ENCODE data around the gene MAPK12. TPM values are rescaled to one million over a fixed set of nuclear protein-coding genes. Genes with fewer than 3 reads are reported as not detected.

MAPK12 gene
- total RNA-seq = 1 to 10 TPM; 4.8 to 5.3 TPM

DNA sequence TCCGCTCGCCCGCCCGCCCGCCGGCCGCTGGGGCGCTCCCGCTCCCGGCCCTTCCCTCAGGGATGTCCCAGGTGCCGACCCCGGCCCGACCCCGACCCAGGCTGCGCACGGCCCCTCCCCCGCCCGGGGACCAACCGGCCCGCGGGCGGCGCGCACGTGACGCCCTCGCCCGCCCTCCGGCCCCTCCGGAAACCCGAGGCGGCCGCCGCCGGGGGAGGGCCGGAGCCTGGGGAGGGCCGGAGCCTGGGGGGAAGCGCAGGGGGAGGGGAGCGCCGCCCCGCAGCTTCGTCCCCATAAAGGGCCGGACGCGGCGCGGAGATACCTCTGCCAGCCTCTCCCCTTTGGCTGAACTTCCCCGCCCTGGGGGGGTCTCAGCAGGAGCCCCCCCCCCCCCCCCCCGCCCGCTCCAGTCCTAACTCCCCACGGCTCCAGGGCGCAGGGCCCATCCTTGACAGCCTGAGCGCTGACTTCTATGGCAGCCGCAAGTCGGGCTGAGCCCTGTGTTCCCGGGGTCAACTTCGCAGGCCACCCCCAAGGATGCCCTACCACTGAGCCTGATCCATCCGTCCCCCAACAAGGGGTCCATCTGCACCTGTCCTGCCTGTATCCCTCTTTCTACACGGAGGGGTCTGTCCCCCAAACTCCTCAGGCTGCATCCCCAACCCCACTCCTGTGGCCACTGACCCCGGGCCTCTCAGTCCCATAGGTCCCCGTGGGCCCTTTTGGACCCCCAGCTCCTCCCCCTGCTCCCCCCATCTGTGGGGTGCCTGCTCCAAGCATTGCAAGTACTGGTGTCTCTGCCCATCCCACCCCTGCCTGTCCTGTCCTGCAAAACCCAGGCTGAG is at the start of gene MAPK12:
Gene MAPK12, minus strand, starts transcription at position 69 of the 845 bp plus-strand sequence. CDS start 174 bp downstream, outside the sequence.
- POLR2A ChIA-PET = interaction anchor here (3.1 kb wide), 1 partner anchor 10 kb away, joined by 17 read pairs; the partner anchor contains the start of gene HDAC10
- peak; percentile 10 for ATAC-seq

DNA sequence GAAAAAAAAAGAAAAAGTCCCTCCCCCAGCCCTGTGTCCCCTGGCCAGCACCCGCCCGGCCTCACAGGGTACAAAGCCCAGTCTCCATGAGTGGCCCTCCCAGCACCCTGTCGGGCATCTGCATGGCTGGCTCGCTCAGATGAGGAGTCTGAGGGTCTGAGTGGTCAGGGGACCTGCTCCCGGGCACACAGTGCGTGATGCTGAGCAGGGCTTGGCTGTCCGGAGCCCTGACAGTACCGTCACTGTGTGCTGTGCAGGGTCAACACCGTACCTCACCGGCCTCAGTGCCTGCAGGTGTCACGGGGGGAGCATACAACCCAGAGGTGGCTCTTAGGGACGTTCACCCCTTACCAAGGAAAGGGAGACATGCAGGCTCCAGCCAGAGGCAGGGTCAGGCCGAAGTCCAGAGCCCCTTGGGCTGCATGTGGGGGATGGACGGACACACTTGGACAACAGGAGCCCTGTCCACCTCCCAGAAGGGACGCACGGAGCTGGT is 49.5 kb upstream of the MAPK12 start:
- Mint-ChIP-seq H3K27ac (no peak overlapping the region), H3K27me3 (ENCODE audit: low read depth) (peaks cover 2% of the 10 kb centered on the region), H3K4me3 (no peak overlapping the region), H3K4me1 (ENCODE audit: low read depth) (peaks cover 35% of the 10 kb centered on the region), H3K36me3 (ENCODE audit: low read depth) (no peaks in the 10 kb centered on the region), H3K9me3 (ENCODE audit: insufficient read depth) (no peaks in the 10 kb centered on the region)
- POLR2A ChIA-PET = no interaction called here
- no peak for ATAC-seq
- CTCF ChIA-PET = no interaction called here
- no peak for DNase-seq

More for the DNA sequence above, at the start of gene MAPK12:
- Mint-ChIP-seq H3K4me1 (ENCODE audit: low read depth) (peaks cover 8% of the 10 kb centered on the region), H3K9me3 (ENCODE audit: insufficient read depth) (no peaks in the 10 kb centered on the region), H3K27me3 (ENCODE audit: low read depth) (peaks cover 9% of the 10 kb centered on the region), H3K4me3 (peak within 1 kb of the TSS; percentile 55), H3K27ac (peak within 1 kb of the TSS; percentile 39), H3K36me3 (ENCODE audit: low read depth) (no peaks in the 10 kb centered on the region)
- DNase-seq = no peak
- CTCF ChIA-PET = interaction anchor here (1.1 kb wide), 1 partner anchor 11 kb away, joined by 3 read pairs; the partner anchor contains the start of gene HDAC10

DNA sequence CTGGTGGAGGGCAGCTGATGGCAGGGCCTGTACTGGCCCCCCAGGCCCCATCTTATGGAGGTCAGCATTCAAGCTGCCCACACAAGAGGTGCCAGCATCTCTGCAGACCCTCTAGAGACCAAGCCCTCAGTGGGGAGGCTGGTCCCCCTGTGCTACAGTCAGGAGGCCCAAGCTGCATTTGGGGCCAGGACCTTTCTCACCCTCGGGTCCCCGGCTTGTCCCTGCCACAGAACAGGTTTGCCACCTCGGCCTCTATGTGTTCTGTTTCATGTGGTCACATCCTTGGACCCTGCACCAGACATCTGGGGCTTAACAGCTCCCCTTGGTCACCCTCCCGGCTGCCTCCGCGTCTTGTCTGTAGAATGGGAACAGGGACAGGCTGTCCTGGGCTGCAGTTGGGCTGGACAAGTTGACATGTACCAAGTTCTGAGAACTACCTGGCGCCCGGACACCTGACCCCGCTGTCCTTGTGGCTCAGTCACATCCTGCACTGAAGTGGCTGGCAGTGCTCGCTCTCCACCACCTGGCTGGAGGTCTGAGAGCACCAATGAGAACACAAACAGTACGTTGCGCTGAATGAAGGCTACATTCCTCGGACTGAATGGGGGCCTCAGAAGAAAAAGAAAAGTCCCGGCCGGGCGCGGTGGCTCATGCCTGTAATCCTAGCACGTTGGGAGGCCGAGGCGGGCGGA is 48.7 kb upstream of the MAPK12 start:
- peaks cover 34% of the 10 kb centered on the region for H3K4me1 Mint-ChIP-seq (ENCODE audit: low read depth)
- ChIA-PET POLR2A (interaction anchor here (0.9 kb wide), 1 partner anchor 16 kb away, joined by 3 read pairs; no protein-coding TSS in a partner anchor), CTCF (no interaction called here)
- H3K36me3 Mint-ChIP-seq (ENCODE audit: low read depth) = no peaks in the 10 kb centered on the region
- no peak overlapping the region for H3K4me3 Mint-ChIP-seq
- DNase-seq (no peak), ATAC-seq (no peak)
- H3K9me3 Mint-ChIP-seq (ENCODE audit: insufficient read depth) = no peaks in the 10 kb centered on the region
- H3K27ac Mint-ChIP-seq = no peak overlapping the region
- H3K27me3 Mint-ChIP-seq (ENCODE audit: low read depth) = peaks cover 2% of the 10 kb centered on the region

DNA sequence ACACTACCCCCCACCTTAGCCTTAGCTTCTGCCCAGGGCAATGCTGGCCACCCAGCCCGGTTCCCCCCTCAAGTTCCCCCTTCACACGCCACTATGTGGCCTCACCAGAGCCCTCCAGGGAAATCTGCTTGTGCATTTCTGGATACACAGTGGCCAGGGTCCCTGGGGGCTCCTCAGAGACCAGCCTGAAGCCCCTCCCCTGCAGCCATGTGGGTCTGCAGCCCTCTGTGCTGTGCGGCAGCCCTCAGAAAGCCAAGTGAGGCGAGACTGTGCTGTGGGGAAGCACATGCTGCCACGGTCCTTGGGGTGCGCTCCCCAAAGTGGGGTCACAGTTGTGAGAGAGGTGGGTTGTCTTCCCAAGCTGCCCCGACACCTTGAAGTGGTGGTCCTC is 48.1 kb upstream of the MAPK12 start:
- ChIA-PET POLR2A (interaction anchor here (0.9 kb wide), 1 partner anchor 16 kb away, joined by 3 read pairs; no protein-coding TSS in a partner anchor), CTCF (no interaction called here)
- Mint-ChIP-seq H3K36me3 (ENCODE audit: low read depth) (no peaks in the 10 kb centered on the region), H3K9me3 (ENCODE audit: insufficient read depth) (no peaks in the 10 kb centered on the region), H3K27me3 (ENCODE audit: low read depth) (peaks cover 2% of the 10 kb centered on the region), H3K4me3 (no peak overlapping the region), H3K4me1 (ENCODE audit: low read depth) (peaks cover 33% of the 10 kb centered on the region), H3K27ac (no peak overlapping the region)
- DNase-seq (no peak), ATAC-seq (no peak)

DNA sequence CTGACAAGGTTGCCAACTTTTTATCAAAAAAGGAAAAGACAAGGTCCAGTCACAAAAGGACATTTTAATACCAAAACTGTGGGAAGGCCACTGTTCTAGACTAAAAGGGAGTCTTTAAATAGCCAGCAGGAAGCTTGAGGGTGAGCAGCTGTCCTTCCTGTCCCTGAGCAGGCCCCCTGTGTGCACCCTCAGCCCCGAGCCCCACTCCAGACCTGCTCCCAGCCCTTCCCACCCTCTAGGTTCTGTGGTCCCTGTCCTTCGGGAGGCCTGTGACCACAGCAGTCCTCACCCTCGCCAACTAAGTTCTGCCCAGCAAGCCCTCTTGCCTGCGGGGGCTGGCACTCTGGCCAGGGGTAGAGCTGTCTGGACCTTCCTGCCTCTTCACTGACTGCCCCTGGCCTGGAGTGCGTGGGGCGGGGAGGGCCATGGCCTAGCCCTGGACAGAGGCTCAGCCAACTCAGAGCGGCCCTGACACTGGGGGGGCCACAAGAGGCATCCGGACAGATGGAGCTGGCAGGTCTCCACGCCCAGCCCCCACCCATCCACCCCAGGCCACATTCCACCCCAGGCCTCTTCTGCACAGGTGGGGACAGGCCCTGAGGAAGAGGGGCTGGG is 47.6 kb upstream of the MAPK12 start:
- Mint-ChIP-seq H3K27me3 (ENCODE audit: low read depth) (peaks cover 2% of the 10 kb centered on the region), H3K36me3 (ENCODE audit: low read depth) (no peaks in the 10 kb centered on the region), H3K4me1 (ENCODE audit: low read depth) (peaks cover 33% of the 10 kb centered on the region), H3K9me3 (ENCODE audit: insufficient read depth) (no peaks in the 10 kb centered on the region), H3K27ac (no peak overlapping the region), H3K4me3 (no peak overlapping the region)
- DNase-seq (no peak), ATAC-seq (no peak)
- ChIA-PET CTCF (no interaction called here), POLR2A (no interaction called here)

DNA sequence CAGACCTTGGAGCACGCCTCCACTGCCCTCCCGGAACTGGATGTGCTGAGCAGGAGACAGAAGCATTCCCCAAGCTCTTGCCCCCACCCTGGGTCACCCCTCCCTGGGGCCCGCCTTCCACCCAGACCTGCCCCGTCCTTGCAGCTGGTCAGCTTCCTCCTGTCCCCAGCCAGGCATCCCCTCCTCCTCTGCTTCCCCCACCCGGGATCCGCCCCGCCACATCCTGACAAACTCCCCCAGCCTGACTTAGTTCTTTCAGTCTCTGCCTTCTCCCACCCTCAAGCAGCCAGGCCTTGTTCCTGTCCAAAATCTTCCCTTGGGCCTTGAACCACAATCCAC is 47.1 kb upstream of the MAPK12 start:
- Mint-ChIP-seq H3K9me3 (ENCODE audit: insufficient read depth) (no peaks in the 10 kb centered on the region), H3K4me3 (no peak overlapping the region), H3K4me1 (ENCODE audit: low read depth) (peaks cover 32% of the 10 kb centered on the region), H3K27me3 (ENCODE audit: low read depth) (peaks cover 2% of the 10 kb centered on the region), H3K36me3 (ENCODE audit: low read depth) (no peaks in the 10 kb centered on the region), H3K27ac (no peak overlapping the region)
- DNase-seq = no peak
- POLR2A ChIA-PET = no interaction called here
- no peak for ATAC-seq
- CTCF ChIA-PET = no interaction called here

DNA sequence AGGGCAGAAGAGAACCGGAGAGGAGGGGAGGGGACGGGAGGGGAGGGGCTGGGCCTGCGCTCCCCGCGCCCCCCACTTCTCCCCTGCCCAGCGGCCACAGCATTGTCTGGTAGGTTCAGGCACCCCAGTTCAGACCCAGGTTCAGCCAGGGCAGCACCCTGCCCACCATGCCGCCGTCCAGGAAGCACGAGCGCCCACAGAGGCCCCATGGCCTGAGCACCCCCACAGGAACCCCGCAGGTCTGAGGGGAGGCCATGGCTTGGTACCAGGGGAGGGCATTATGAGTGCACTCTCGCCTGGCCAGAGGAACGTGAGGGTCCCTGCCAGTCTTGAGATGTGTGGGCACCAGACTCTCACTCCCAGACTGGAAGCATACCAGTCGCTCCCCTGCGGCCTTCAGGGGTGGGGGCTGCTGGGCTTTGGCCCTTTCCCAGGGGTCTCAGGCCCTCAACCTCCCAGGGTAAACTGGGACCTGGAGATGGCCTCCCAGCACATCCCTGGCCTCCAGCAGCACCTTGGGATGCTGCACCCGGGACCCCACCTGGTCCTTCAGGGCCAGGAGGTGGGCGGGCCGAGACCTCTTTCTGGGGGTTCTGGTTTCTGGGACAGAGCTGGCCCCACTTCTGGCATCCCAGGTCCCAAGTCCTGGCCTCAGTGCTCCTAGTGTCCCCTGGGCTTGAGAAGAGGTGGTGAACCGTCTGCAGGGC is 46.6 kb upstream of the MAPK12 start:
- Mint-ChIP-seq H3K27me3 (ENCODE audit: low read depth) (peaks cover 2% of the 10 kb centered on the region), H3K4me1 (ENCODE audit: low read depth) (peaks cover 35% of the 10 kb centered on the region), H3K9me3 (ENCODE audit: insufficient read depth) (no peaks in the 10 kb centered on the region), H3K36me3 (ENCODE audit: low read depth) (no peaks in the 10 kb centered on the region), H3K4me3 (no peak overlapping the region), H3K27ac (no peak overlapping the region)
- ChIA-PET CTCF (no interaction called here), POLR2A (interaction anchor here (1.4 kb wide), 1 partner anchor 7 kb away, joined by 6 read pairs; no protein-coding TSS in a partner anchor)
- no peak for DNase-seq
- ATAC-seq = no peak

DNA sequence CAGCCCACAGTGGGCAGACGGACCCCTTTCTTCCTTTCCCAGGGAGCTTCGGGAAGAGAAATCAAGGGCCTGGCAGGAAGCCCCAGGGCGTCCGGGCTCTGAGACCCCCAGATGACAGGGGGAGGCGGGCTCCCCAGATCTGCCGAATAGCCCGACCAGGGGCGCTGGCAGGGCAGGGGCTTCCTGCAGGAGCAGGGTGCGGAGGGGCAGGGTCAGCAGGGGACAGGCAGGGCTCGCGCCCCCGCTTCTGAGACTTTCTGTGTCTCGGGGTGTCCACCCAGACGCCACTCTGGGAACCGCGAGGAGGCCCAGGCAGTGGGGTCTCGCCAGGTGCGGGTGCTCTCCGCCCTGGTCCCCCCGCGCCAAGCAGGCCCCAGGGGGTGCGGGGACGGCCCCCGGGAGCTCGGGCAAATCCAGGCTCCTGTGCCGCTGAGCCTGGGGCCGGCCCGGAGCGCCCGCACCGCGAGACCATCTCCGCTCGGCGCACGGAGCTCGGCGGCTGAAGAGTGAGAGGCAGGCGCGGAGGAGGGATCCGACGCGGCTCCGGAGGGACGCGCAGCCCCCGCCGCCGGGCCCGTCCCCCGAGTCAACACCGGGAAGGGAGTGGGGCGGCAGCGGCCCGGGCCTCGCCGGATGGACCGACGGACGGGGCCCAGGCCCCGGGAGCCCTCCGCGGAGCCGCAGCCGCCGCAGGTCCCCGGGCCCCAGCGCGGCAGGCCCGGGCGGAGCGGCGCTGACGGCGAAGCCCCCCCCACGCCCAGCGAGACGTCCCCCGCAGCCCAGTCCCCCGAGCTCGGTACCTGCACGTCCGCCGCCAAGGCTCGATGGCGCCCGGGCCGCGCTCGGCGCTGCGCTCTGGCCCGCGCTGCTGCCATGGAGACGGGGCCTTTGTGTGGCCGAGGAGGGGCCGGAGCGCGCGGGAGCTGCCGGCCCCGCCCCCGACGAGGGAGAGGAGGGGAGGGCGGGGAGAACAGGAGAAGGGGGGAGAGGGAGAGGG is 45.6 kb upstream of the MAPK12 start, which contains the start of gene PLXNB2:
Gene PLXNB2, minus strand, starts transcription at position 894 of the 997 bp plus-strand sequence. CDS start 17,062 bp downstream, outside the sequence.
- peaks cover 40% of the 10 kb centered on the region for H3K4me1 Mint-ChIP-seq (ENCODE audit: low read depth)

DNA sequence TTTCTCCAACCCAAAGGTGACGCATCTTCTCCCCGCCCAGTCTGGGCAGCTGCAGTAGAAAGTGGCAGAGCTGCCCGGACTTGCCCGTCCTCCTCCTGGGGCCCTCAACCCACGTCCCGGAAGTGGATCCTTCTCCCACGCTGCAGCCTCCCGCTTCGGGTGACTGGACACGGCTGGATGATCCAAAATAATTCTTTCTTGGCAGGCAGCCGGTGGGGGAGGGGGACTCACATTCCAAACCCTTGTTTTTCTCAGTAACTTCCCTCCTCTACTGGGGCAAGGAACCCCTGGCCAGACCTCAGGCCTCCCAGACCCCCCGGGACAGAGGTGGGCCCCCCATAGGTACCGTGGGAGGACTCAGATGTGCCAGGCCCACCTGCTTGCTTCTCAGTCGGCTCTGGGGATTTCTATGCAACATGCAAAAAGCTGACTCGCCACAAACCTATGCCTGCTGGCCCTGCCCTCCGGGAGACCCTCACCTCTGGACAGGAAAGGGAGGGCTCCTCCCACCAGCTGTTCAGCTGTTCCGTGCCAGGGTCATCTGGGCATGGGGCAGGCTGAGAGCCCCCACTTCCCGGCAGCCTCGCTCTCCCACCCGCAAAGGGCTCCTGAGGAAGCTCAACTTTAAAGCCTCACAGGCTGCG is 44.6 kb upstream of the MAPK12 start:
- Mint-ChIP-seq H3K4me1 (ENCODE audit: low read depth) (peaks cover 40% of the 10 kb centered on the region), H3K9me3 (ENCODE audit: insufficient read depth) (no peaks in the 10 kb centered on the region), H3K27me3 (ENCODE audit: low read depth) (peaks cover 2% of the 10 kb centered on the region), H3K36me3 (ENCODE audit: low read depth) (no peaks in the 10 kb centered on the region), H3K27ac (peak overlapping the region; percentile 46), H3K4me3 (peak overlapping the region; percentile 73)
- no peak for ATAC-seq
- ChIA-PET POLR2A (interaction anchor here (1.0 to 1.7 kb wide), 5 partner anchors 10 to 138 kb away, joined by 3 to 9 read pairs (median 4); no protein-coding TSS in a partner anchor), CTCF (interaction anchor here (1.8 to 2.0 kb wide), 2 partner anchors 12 to 36 kb away, joined by 8 read pairs; no protein-coding TSS in a partner anchor)
- DNase-seq = no peak

More for the DNA sequence above, 45.6 kb upstream of the MAPK12 start, which contains the start of gene PLXNB2:
- Mint-ChIP-seq H3K4me3 (no peak within 1 kb of the TSS), H3K27me3 (ENCODE audit: low read depth) (peaks cover 2% of the 10 kb centered on the region), H3K27ac (no peak within 1 kb of the TSS), H3K36me3 (ENCODE audit: low read depth) (no peaks in the 10 kb centered on the region), H3K9me3 (ENCODE audit: insufficient read depth) (no peaks in the 10 kb centered on the region)
- ChIA-PET CTCF (interaction anchor here (0.8 to 2.0 kb wide), 2 partner anchors 17 to 35 kb away, joined by 5 to 8 read pairs; no protein-coding TSS in a partner anchor), POLR2A (interaction anchor here (1.0 to 1.7 kb wide), 6 partner anchors 8 to 137 kb away, joined by 3 to 9 read pairs (median 4); no protein-coding TSS in a partner anchor)
- DNase-seq (peak; percentile 52), ATAC-seq (peak; percentile 53)
